Astrocyte of the cerebellum (primary cell): Measurements from ENCODE around the gene METTL24.
"Not testable (repeated sequence)": the region's sequence is repeated elsewhere in the genome, so short reads cannot be mapped to it uniquely, and the experiment has no call there.

Experiments used
- DNase-seq: peaks from one replicate; pipeline ENCODE4 v3.0.0-alpha.2; 2011; ENCODE audit warnings: low read depth
- H3K4me3 ChIP-seq: 2 replicates; pipeline ENCODE4 v1.5.1; 2011; ENCODE audit warnings: mild to moderate bottlenecking, low read depth, low read length, moderate library complexity
- in situ Hi-C: cut with HindIII; loops from 2 replicates; pipeline ENCODE4 v1.10.0; 2017; ENCODE audit warnings: low sequenced_read_pairs
- TF ChIP-seq, protein P1 (sequence below): IDR thresholded peaks from 2 replicates; pipeline ENCODE4 v1.5.1; 2012; ENCODE audit warnings: low read length, low read depth, moderate library complexity, mild to moderate bottlenecking; ENCODE audit errors: missing control alignments

The METTL24 gene

GRCh38 chr6:110250838-110251237 is 107.3 kb downstream of the METTL24 start:
- H3K4me3 ChIP-seq: no peak overlapping the region
- no peak for DNase-seq
- in situ Hi-C loops: no loop called here
- TF ChIP-seq, protein P1, sequence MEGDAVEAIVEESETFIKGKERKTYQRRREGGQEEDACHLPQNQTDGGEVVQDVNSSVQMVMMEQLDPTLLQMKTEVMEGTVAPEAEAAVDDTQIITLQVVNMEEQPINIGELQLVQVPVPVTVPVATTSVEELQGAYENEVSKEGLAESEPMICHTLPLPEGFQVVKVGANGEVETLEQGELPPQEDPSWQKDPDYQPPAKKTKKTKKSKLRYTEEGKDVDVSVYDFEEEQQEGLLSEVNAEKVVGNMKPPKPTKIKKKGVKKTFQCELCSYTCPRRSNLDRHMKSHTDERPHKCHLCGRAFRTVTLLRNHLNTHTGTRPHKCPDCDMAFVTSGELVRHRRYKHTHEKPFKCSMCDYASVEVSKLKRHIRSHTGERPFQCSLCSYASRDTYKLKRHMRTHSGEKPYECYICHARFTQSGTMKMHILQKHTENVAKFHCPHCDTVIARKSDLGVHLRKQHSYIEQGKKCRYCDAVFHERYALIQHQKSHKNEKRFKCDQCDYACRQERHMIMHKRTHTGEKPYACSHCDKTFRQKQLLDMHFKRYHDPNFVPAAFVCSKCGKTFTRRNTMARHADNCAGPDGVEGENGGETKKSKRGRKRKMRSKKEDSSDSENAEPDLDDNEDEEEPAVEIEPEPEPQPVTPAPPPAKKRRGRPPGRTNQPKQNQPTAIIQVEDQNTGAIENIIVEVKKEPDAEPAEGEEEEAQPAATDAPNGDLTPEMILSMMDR: no peak

- no peak overlapping the region for H3K4me3 ChIP-seq
- DNase-seq: no peak
- in situ Hi-C loops: no loop called here
- TF ChIP-seq, protein P1: no peak
These were observed 108.1 kb downstream of the METTL24 start for GRCh38 chr6:110250058-110250457.

GRCh38 chr6:110246900-110247546 is 111.1 kb downstream of the METTL24 start:
- DNase-seq: no peak
- H3K4me3 ChIP-seq: no peak overlapping the region
- TF ChIP-seq, protein P1: no peak
- in situ Hi-C loops: no loop called here

GRCh38 chr6:110246378-110246777 is 111.8 kb downstream of the METTL24 start:
- no peak for DNase-seq
- TF ChIP-seq, protein P1: no peak
- H3K4me3 ChIP-seq: no peak overlapping the region
- in situ Hi-C loops: no loop called here

GRCh38 chr6:110244621-110245020 is 113.5 kb downstream of the METTL24 start:
- DNase-seq, H3K4me3 ChIP-seq, in situ Hi-C loops: not testable (repeated sequence)

DNA sequence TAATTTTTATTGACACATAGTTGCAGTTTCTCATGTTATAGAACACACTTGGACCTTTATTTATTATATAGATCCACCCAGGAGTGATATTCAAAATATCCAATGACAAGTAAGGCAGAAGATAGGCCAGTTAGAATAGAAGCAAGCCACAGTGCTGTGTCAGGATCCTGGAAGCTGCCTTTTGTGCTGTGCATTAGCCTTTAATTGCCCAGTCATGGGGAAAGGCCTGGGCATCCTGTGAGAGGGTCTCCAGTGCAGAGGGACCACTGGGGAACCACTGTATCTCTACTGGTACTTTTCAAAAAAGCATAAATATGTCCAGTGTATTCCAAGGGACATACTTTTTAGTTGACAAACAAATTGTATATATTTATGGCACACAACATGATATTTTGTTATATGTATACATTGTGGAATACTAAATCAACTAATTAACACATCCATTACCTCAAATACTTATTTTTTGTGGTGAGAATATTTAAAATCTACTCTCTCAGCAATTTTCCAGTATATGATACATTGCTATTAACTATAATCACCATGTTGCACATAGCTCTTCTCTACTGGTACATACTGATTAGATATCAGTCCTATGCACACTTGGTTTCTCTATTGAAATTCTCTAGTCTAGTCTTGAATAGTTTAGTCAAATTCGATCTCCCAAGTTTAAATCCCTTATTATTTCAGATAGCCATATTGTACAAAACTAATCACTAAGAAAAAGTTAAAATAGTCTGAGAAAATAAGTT is 118.4 kb downstream of the METTL24 start:
- DNase-seq: no peak
- no peak overlapping the region for H3K4me3 ChIP-seq
- in situ Hi-C loops: no loop called here
- TF ChIP-seq, protein P1: no peak

DNA sequence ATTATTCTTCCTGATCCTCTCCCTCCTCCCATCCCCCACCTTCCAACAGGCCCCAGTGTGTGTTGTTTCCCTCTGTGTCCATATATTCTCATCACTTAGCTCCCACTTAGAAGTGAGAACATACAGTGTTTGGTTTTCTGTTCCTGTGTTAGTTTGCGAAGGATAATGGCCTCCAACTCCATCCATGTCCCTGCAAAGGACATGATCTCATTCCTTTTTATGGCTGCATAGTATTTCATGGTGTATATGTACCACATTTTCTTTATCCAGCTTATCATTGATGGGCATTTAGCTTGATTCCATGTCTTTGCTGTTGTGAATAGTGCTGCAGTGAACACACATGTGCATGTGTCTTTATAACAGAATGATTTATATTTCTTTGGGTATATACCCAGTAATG is 122.1 kb downstream of the METTL24 start:
- in situ Hi-C loops, DNase-seq, H3K4me3 ChIP-seq: not testable (repeated sequence)
